Skeletal muscle cell (primary cell): Measurements from ENCODE around the gene RPS26.
"Not testable (repeated sequence)": the region's sequence is repeated elsewhere in the genome, so short reads cannot be mapped to it uniquely, and the experiment has no call there.

Experiments
- DNase-seq: peaks from one replicate; pipeline ENCODE4 v3.0.0-alpha.2; 2010; ENCODE audit warnings: low read depth
- H3K4me3 ChIP-seq: 2 replicates; pipeline ENCODE4 v1.5.1; 2011; ENCODE audit warnings: low read depth, mild to moderate bottlenecking, control low read depth, low read length, moderate library complexity

Gene RPS26

GRCh38 chr12:56041552-56042429 is at the start of gene RPS26:
RPS26 (plus strand) TSS chr12:56041918; CDS start chr12:56042167, 249 bp downstream.
- H3K4me3 ChIP-seq: peak within 1 kb of the TSS; percentile 95
- DNase-seq: peak; percentile 100

- no peak for DNase-seq
- no peak overlapping the region for H3K4me3 ChIP-seq
Measured at GRCh38 chr12:55993230-55993853, 48.4 kb upstream of the RPS26 start.

- no peak for DNase-seq
- no peak overlapping the region for H3K4me3 ChIP-seq
Measured at GRCh38 chr12:55995366-55995765, 46.4 kb upstream of the RPS26 start.

- H3K4me3 ChIP-seq: peak overlapping the region; percentile 72
- no peak for DNase-seq
Measured at GRCh38 chr12:55996201-55996714, 45.5 kb upstream of the RPS26 start.

- H3K4me3 ChIP-seq: peak within 1 kb of the TSS; percentile 72
- peak; percentile 92 for DNase-seq
Measured at GRCh38 chr12:55996715-55997534, 44.8 kb upstream of the RPS26 start, which contains the start of gene SUOX. SUOX (plus strand) TSS chr12:55997276; CDS start chr12:56002222, 4,946 bp downstream.

GRCh38 chr12:55997535-55997859 is 44.2 kb upstream of the RPS26 start:
- DNase-seq: no peak
- peak overlapping the region; percentile 72 for H3K4me3 ChIP-seq

- DNase-seq, H3K4me3 ChIP-seq: not testable (repeated sequence)
Measured at GRCh38 chr12:55999522-55999921, 42.2 kb upstream of the RPS26 start.

GRCh38 chr12:55999999-56000540 is 41.6 kb upstream of the RPS26 start:
- DNase-seq, H3K4me3 ChIP-seq: not testable (repeated sequence)

- H3K4me3 ChIP-seq: no peak overlapping the region
- DNase-seq: no peak
Measured at GRCh38 chr12:56001487-56002100, 40.1 kb upstream of the RPS26 start.

- not testable (repeated sequence) for DNase-seq, H3K4me3 ChIP-seq
Measured at GRCh38 chr12:56003376-56003775, 38.3 kb upstream of the RPS26 start.

GRCh38 chr12:56004211-56004610 is 37.5 kb upstream of the RPS26 start:
- no peak for DNase-seq
- no peak overlapping the region for H3K4me3 ChIP-seq

- peak overlapping the region; percentile 63 for H3K4me3 ChIP-seq
- DNase-seq: no peak
Measured at GRCh38 chr12:56007564-56008559, 33.9 kb upstream of the RPS26 start.

GRCh38 chr12:56010111-56010570 is 31.6 kb upstream of the RPS26 start:
- H3K4me3 ChIP-seq: no peak overlapping the region
- DNase-seq: no peak

- DNase-seq: no peak
- no peak overlapping the region for H3K4me3 ChIP-seq
Measured at GRCh38 chr12:56011509-56012090, 30.1 kb upstream of the RPS26 start.

- no peak overlapping the region for H3K4me3 ChIP-seq
- no peak for DNase-seq
Measured at GRCh38 chr12:56013482-56013881, 28.2 kb upstream of the RPS26 start.

GRCh38 chr12:56014205-56014604 is 27.5 kb upstream of the RPS26 start:
- no peak overlapping the region for H3K4me3 ChIP-seq
- DNase-seq: no peak

GRCh38 chr12:56017181-56017580 is 24.5 kb upstream of the RPS26 start:
- no peak for DNase-seq
- H3K4me3 ChIP-seq: no peak overlapping the region
